ENCODE results near the gene CLUH.

DNA sequence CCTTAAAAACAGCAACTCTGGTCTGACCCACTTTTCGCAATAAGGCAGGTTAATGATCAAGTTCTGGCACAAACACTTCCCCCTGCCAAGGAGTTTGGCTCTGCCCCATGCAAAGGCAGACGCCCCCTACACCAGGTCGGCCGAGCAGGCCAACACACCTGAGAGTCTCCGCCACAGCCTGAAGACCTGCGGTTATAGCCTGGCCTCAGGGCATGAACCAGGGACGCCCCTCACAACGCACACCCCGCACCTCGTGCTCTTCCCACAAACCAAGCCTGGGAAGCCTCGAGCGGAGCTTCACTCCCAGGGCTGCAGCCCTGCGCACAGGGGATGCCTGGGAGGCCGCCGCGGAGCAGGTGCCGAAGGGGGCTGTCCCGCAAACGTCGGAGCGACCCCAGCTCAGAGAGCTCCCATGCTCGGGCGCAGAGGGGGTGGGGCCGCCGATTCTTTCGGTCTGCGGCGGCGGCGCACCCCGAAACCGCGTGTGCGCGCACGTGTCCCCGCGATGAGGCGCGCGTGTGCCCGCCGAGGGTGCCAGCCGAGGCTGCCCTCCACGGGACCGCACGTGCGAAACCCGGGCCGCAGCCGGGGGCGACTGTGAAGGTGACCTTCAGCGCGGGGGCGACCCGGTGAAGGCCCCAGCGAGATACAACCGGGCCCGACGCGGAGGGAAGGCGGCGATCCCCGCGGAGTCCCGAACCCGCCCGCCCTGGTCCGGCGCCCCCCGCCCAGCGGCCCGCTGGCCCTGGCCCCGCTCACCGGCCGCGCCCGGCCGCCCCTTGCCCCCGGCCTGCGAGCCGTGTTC, 559 bp downstream of the CLUH start:
- TF ChIP-seq, protein P1, sequence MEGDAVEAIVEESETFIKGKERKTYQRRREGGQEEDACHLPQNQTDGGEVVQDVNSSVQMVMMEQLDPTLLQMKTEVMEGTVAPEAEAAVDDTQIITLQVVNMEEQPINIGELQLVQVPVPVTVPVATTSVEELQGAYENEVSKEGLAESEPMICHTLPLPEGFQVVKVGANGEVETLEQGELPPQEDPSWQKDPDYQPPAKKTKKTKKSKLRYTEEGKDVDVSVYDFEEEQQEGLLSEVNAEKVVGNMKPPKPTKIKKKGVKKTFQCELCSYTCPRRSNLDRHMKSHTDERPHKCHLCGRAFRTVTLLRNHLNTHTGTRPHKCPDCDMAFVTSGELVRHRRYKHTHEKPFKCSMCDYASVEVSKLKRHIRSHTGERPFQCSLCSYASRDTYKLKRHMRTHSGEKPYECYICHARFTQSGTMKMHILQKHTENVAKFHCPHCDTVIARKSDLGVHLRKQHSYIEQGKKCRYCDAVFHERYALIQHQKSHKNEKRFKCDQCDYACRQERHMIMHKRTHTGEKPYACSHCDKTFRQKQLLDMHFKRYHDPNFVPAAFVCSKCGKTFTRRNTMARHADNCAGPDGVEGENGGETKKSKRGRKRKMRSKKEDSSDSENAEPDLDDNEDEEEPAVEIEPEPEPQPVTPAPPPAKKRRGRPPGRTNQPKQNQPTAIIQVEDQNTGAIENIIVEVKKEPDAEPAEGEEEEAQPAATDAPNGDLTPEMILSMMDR (IDR thresholded peaks at IDR 0.05; ENCODE audit: low read depth, low read length) = no peak
- TF ChIP-seq EZH2phosphoT487 (IDR thresholded peaks at IDR 0.05; ENCODE audit: low read depth) = no peak
